ENCODE measurements around the gene HBQ1.

- TF ChIP-seq, protein P1, sequence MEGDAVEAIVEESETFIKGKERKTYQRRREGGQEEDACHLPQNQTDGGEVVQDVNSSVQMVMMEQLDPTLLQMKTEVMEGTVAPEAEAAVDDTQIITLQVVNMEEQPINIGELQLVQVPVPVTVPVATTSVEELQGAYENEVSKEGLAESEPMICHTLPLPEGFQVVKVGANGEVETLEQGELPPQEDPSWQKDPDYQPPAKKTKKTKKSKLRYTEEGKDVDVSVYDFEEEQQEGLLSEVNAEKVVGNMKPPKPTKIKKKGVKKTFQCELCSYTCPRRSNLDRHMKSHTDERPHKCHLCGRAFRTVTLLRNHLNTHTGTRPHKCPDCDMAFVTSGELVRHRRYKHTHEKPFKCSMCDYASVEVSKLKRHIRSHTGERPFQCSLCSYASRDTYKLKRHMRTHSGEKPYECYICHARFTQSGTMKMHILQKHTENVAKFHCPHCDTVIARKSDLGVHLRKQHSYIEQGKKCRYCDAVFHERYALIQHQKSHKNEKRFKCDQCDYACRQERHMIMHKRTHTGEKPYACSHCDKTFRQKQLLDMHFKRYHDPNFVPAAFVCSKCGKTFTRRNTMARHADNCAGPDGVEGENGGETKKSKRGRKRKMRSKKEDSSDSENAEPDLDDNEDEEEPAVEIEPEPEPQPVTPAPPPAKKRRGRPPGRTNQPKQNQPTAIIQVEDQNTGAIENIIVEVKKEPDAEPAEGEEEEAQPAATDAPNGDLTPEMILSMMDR (IDR thresholded peaks at IDR 0.05) = no peak
- TF ChIP-seq POLR2A (IDR thresholded peaks at IDR 0.05) = no peak
These were observed 2.1 kb upstream of the HBQ1 start for GRCh38 chr16:177981-178667.

All from thyroid gland (tissue), 4 donors.